Brain microvascular endothelial cell (primary cell): ENCODE data around the gene CARNS1.

Experiments
- DNase-seq: peaks from one replicate; pipeline ENCODE4 v3.0.0-alpha.2; 2020
- H3K27ac ChIP-seq: fragments of 250-450 bp; sonication (Bioruptor Pico); 2 replicates; pipeline ENCODE4 v1.5.1; 2020; ENCODE audit warnings: mild to moderate bottlenecking, moderate library complexity
- H3K27me3 ChIP-seq: fragments of 250-450 bp; sonication (Bioruptor Pico); replicated peaks from 2 replicates; pipeline ENCODE4 v1.5.1; 2020; ENCODE audit warnings: mild to moderate bottlenecking
- H3K36me3 ChIP-seq: fragments of 250-450 bp; sonication (Bioruptor Pico); replicated peaks from 2 replicates; pipeline ENCODE4 v1.5.1; 2020; ENCODE audit warnings: mild to moderate bottlenecking
- H3K4me3 ChIP-seq: 2 replicates; pipeline ENCODE4 v1.5.1; 2011; ENCODE audit warnings: low read depth, mild to moderate bottlenecking, control low read depth, low read length, moderate library complexity
- in situ Hi-C: cut with HindIII; loops from 2 replicates; pipeline ENCODE4 v1.10.0; 2017; ENCODE audit warnings: low sequenced_read_pairs, low pct_ligation_motif_present
- TF ChIP-seq, protein P1 (sequence below): IDR thresholded peaks from 2 replicates; pipeline ENCODE4 v1.5.1; 2011; ENCODE audit warnings: low read depth, mild to moderate bottlenecking, moderate library complexity, low read length, control low read depth, inconsistent platforms; ENCODE audit errors: missing control alignments

The CARNS1 gene

DNA sequence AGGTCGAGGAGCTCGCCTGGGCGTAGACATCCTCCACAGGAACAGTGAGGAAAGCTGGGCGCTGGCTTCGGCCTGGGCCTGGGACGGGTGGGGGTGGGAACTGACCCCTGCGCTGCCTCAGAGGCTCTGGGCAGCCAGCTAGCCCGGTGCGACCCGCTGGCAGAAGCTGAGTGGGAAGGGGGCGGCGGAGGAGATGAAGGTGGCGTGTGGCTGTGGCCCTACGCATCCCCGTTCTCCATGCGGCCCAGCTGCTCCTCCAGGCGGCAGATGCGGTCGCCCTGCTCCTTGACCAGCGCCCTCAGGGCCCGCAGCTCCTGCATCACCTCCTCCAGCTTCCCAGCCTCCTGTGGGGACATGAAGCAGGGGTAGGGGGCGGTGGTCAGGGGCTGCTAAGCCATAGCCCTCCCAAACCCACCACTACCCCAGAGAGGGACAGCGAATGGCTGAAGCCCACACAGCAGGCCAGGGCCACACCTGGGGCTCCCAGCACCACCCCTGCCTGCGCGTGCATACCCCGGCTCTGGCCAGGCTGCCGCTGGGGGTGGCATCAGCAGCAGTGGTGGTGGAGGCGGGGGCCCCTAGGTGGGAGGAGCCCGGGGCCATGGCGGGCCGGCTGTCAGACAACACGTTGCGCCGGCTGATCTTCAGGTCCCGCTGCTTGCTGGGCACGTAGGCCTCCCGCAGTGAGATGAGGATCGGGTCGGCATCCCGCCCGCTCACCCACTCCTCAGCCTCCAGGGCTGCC is 22.9 kb downstream of the CARNS1 start:
- Histone ChIP-seq H3K27ac (no peak overlapping the region), H3K27me3 (no peaks in the 10 kb centered on the region), H3K36me3 (peaks cover 57% of the 10 kb centered on the region), H3K4me3 (no peak overlapping the region)
- DNase-seq = no peak
- in situ Hi-C loops = no loop called here
- TF ChIP-seq, protein P1, sequence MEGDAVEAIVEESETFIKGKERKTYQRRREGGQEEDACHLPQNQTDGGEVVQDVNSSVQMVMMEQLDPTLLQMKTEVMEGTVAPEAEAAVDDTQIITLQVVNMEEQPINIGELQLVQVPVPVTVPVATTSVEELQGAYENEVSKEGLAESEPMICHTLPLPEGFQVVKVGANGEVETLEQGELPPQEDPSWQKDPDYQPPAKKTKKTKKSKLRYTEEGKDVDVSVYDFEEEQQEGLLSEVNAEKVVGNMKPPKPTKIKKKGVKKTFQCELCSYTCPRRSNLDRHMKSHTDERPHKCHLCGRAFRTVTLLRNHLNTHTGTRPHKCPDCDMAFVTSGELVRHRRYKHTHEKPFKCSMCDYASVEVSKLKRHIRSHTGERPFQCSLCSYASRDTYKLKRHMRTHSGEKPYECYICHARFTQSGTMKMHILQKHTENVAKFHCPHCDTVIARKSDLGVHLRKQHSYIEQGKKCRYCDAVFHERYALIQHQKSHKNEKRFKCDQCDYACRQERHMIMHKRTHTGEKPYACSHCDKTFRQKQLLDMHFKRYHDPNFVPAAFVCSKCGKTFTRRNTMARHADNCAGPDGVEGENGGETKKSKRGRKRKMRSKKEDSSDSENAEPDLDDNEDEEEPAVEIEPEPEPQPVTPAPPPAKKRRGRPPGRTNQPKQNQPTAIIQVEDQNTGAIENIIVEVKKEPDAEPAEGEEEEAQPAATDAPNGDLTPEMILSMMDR = no peak

DNA sequence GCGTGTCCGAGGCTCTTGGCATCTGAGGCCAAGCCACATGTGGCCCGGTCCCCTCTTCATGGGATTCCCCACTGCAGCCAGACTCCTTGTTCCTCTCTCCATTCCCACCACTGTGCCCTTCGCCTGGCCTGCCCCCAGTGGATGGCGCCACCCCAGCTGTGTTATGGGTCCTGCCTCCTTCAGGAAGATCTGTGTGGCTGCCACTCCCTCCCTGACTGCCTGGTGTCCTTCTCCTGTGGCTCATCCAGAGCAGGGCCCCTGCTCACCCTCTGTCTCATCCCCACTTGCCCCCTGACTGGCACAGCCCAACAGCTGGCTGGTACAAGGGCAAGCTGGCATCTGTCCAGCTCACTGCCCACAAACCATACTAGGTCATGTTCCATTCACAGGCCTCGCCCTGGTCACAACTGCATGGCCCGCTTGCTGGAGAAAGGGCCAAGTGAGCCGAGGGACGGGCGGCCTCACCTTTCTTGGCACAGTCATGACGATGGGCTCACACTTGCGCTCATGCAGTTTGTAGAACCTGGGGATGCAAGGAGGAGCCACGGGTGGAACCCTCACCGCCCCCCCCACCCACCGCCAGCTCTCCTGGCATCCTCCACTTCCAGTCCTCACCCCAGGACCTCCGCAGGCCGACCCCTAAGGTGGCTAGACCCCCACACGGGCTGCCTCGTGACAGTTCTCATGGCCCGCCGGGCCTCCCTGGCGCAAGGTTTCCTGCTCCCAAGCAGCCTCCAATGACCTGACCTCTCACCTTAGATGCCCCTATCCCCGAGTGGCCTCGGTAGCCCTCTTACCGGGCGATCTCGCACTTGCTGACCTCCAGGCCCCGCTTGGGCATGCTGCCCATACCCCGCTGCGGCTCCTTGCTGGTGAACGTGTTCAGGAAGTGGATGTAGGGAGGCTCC is 24.1 kb downstream of the CARNS1 start:
- in situ Hi-C loops = no loop called here
- Histone ChIP-seq H3K4me3 (no peak overlapping the region), H3K36me3 (peaks cover 45% of the 10 kb centered on the region), H3K27ac (no peak overlapping the region), H3K27me3 (no peaks in the 10 kb centered on the region)
- TF ChIP-seq, protein P1 = peak; percentile 47
- DNase-seq = no peak

DNA sequence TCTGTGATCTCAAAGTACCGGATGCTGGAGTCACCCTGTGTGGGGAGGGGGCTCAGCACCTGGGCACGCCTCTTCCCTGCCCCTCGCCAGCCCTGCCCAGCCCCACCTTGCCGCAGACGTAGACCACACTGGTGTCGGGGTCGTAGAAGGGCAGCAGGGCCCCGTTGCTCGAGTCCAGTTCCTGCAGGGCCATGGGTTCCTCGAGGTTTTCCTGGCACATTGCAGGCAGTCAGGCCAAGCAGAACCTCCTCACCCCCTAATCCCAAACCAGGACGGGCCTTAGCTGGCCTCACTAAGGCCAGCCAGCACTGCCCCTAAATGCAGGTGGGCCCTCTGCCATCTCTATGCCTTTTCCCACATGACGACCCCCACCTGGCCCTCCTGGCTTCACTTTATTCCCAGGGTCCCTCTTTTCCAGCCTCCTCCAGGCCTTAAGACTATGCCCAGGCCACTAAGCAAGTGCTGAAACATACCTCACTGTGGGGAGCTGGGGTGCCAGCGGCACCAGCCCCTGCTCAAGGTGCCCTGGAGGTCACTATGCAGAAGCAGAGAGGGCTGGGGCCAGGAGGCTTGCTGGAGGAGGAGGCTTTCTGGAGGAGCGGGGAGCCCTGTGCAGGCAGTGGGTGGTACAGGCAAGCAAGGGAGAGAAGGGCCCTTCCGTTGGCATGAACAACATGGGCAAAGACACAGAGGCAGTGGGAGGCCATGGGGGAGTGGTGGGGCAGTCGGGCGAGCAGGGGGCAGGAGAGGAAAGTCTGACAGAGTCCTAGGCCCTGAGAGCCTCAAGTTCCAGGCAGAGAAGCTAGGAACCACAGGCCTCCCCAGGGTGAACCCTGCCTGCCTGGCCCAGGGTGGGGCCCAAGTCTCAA is 25.0 kb downstream of the CARNS1 start:
- in situ Hi-C loops = no loop called here
- H3K27ac ChIP-seq = no peak overlapping the region
- H3K4me3 ChIP-seq = no peak overlapping the region
- TF ChIP-seq, protein P1 = no peak
- H3K27me3 ChIP-seq = no peaks in the 10 kb centered on the region
- DNase-seq = no peak
- peaks cover 41% of the 10 kb centered on the region for H3K36me3 ChIP-seq

DNA sequence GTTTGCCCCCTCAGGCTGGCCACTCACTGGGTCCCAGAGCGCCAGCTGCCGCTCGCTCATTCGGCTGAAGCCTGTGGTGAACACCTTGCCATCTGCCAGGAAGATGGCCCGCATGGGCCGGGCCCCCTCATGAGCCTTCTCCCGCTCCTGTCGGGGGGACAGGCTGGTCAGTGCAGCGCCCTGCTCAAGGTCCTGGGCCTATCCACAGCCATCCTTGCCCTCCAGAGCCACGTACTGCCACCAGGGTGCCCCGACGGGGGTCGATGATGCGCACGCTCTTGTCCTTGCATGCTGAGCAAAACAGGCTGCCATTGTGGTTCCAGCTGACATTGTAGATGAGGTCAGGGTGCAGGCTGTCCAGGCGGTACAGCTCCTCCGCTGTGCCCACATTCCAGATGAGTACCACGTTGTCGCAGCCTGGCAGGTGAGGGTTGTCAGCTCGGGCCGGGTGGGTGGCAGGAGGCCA is 25.7 kb downstream of the CARNS1 start:
- H3K27ac ChIP-seq = no peak overlapping the region

More for the DNA sequence above, 25.7 kb downstream of the CARNS1 start:
- Histone ChIP-seq H3K27me3 (no peaks in the 10 kb centered on the region), H3K36me3 (peaks cover 34% of the 10 kb centered on the region), H3K4me3 (no peak overlapping the region)
- no peak for DNase-seq
- in situ Hi-C loops = no loop called here
- TF ChIP-seq, protein P1 = no peak
